PC-3 (cell line): Measurements from ENCODE around the gene CCDC144A. TPM values are rescaled to one million over a fixed set of nuclear protein-coding genes. Genes with fewer than 3 reads are reported as not detected.
"Not testable (repeated sequence)": the region's sequence is repeated elsewhere in the genome, so short reads cannot be mapped to it uniquely, and the experiment has no call there.

ENCODE experiments used
- ATAC-seq: fragments of 200-7000 bp; cut with Tn5 transposase; 2 replicates; pipeline ENCODE4 v1.9.1; 2020; ENCODE audit warnings: mild to moderate bottlenecking, moderate library complexity
- BruUV-seq: library from RNA; stranded (reverse); fragments of 400-500 nt; replicated peaks from 2 replicates; lab custom pipeline; 2021; lab: Mats Ljungman, UMichigan
- CTCF ChIA-PET: fragments of 300-600 bp; sonication (Branson Sonifier 250); formaldehyde crosslinking; loops from one replicate; lab custom pipeline; 2022; ENCODE audit warnings: antibody characterized with exemption; lab: Charles Lee
- POLR2A ChIA-PET: fragments of 300-600 bp; sonication (Branson Sonifier 250); formaldehyde crosslinking; loops from one replicate; lab custom pipeline; 2022; ENCODE audit warnings: antibody characterized with exemption; ENCODE audit not compliant: unreplicated experiment; lab: Charles Lee
- DNase-seq: peaks from one replicate; pipeline ENCODE4 v3.0.0-alpha.2; 2015
- H2AFZ ChIP-seq: fragments of 300-600 bp; sonication (generic); 2 replicates; pipeline ENCODE4 v1.6.0; 2016; ENCODE audit warnings: antibody characterized with exemption, low read length
- H3F3A ChIP-seq: fragments of 300-600 bp; sonication (generic); one replicate; pipeline ENCODE4 v1.6.0; 2017; ENCODE audit warnings: antibody characterized with exemption, low read length, control low read depth, mild to moderate bottlenecking; ENCODE audit not compliant: unreplicated experiment
- H3K27ac ChIP-seq: fragments of 300-600 bp; sonication (generic); 2 replicates; pipeline ENCODE4 v1.5.1; 2016; ENCODE audit warnings: mild to moderate bottlenecking, low read length
- H3K27me3 ChIP-seq: fragments of 300-600 bp; sonication (generic); 2 replicates; pipeline ENCODE4 v1.6.1; 2016; ENCODE audit warnings: low read length, mixed read lengths
- H3K36me3 ChIP-seq: fragments of 300-600 bp; sonication (generic); 2 replicates; pipeline ENCODE4 v1.6.1; 2016; ENCODE audit warnings: low read depth, mixed run types, low read length, mixed read lengths
- H3K4me1 ChIP-seq: fragments of 300-600 bp; sonication (generic); 2 replicates; pipeline ENCODE4 v1.5.1; 2016; ENCODE audit warnings: low read length; ENCODE audit not compliant: insufficient read depth
- H3K4me2 ChIP-seq: fragments of 300-600 bp; sonication (generic); 2 replicates; pipeline ENCODE4 v1.6.0; 2016; ENCODE audit warnings: low read length
- H3K4me3 ChIP-seq: fragments of 300-600 bp; sonication (generic); 2 replicates; pipeline ENCODE4 v1.5.1; 2016; ENCODE audit warnings: mild to moderate bottlenecking, low read length, mixed read lengths
- H3K79me2 ChIP-seq: fragments of 300-600 bp; sonication (generic); 2 replicates; pipeline ENCODE4 v1.6.1; 2017; ENCODE audit warnings: low read length, mixed read lengths
- H3K9ac ChIP-seq: fragments of 300-600 bp; sonication (generic); 2 replicates; pipeline ENCODE4 v1.6.0; 2016; ENCODE audit warnings: mild to moderate bottlenecking, low read length
- H3K9me2 ChIP-seq: fragments of 300-600 bp; sonication (generic); replicated peaks from 2 replicates; pipeline ENCODE4 v1.6.1; 2016; ENCODE audit warnings: mixed run types, low read length, mixed read lengths
- H3K9me3 ChIP-seq: fragments of 300-600 bp; sonication (generic); 2 replicates; pipeline ENCODE4 v1.6.1; 2016; ENCODE audit warnings: low read length, mixed read lengths
- H4K20me1 ChIP-seq: fragments of 300-600 bp; sonication (generic); 2 replicates; pipeline ENCODE4 v1.6.1; 2016; ENCODE audit warnings: low read length, mixed read lengths
- CTCF ChIP-seq: fragments of 300-600 bp; sonication (generic); conservative IDR thresholded peaks from 2 replicates; pipeline ENCODE4 v1.5.1; 2017; ENCODE audit warnings: antibody characterized with exemption, low read depth, mild to moderate bottlenecking, low read length
- EZH2 ChIP-seq: fragments of 300-600 bp; sonication (generic); IDR thresholded peaks from one replicate; pipeline ENCODE4 v1.6.1; 2017; ENCODE audit warnings: antibody characterized with exemption, mild to moderate bottlenecking, low read length; ENCODE audit not compliant: unreplicated experiment
- EZH2phosphoT487 ChIP-seq: fragments of 300-600 bp; sonication (generic); IDR thresholded peaks from 2 replicates; pipeline ENCODE4 v1.6.1; 2018; ENCODE audit warnings: mild to moderate bottlenecking, antibody characterized with exemption, low read length, borderline replicate concordance
- intact Hi-C: fragments of 100-400 bp; cut with micrococcal nuclease; formaldehyde crosslinking; loops from 2 replicates; pipeline ENCODE4 v1.9.0; 2023
- total RNA-seq: library from RNA; depleted of rRNA; stranded (reverse); fragments of >200 nt; gene quantifications from 2 replicates; pipeline ENCODE4 v1.2.3, GENCODE V29; 2014

CCDC144A gene
- total RNA-seq, 1 experiment from 2014 or later: 0.15 TPM

GRCh38 chr17:16810236-16810635, 120.2 kb downstream of the CCDC144A start:
- H3K4me3 ChIP-seq, H3K36me3 ChIP-seq, H3K9ac ChIP-seq, POLR2A ChIA-PET, H3F3A ChIP-seq, H2AFZ ChIP-seq, ATAC-seq, BruUV-seq, DNase-seq, H3K27me3 ChIP-seq, H3K9me3 ChIP-seq, H3K4me1 ChIP-seq, H4K20me1 ChIP-seq, H3K4me2 ChIP-seq, H3K27ac ChIP-seq, CTCF ChIA-PET, intact Hi-C loops, H3K9me2 ChIP-seq, H3K79me2 ChIP-seq: not testable (repeated sequence)

- CTCF ChIA-PET, H3K4me2 ChIP-seq, H4K20me1 ChIP-seq, H3K9me3 ChIP-seq, H3K27me3 ChIP-seq, BruUV-seq, H3K4me3 ChIP-seq, H2AFZ ChIP-seq, H3K9ac ChIP-seq, H3K79me2 ChIP-seq, H3K9me2 ChIP-seq, intact Hi-C loops, H3K36me3 ChIP-seq, H3K4me1 ChIP-seq, H3K27ac ChIP-seq, ATAC-seq, H3F3A ChIP-seq, POLR2A ChIA-PET: not testable (repeated sequence)
- peak; percentile 84 for DNase-seq
These were observed 122.1 kb downstream of the CCDC144A start for GRCh38 chr17:16812126-16812525.

- TF ChIP-seq EZH2phosphoT487: no peak
- TF ChIP-seq EZH2: no peak
- no peak for TF ChIP-seq CTCF
- intact Hi-C loops: no loop called here
- no peak for ATAC-seq
- no peaks in the 10 kb centered on the region for H3K4me1 ChIP-seq
- H3K27me3 ChIP-seq: peaks cover 4% of the 10 kb centered on the region; the same call in 1 of the 2 replicates
- H3K36me3 ChIP-seq: no peaks in the 10 kb centered on the region
- DNase-seq: peak; percentile 1
- no peak overlapping the region for H3K9ac ChIP-seq
- H3K79me2 ChIP-seq: no peaks in the 10 kb centered on the region
- H3K4me3 ChIP-seq: no peak overlapping the region
- H2AFZ ChIP-seq: no peak overlapping the region
- no peaks in the 10 kb centered on the region for H3K9me2 ChIP-seq
- H3K9me3 ChIP-seq: no peaks in the 10 kb centered on the region
- POLR2A ChIA-PET: no interaction called here
- H4K20me1 ChIP-seq: no peaks in the 10 kb centered on the region
- H3K27ac ChIP-seq: no peak overlapping the region
- no peak overlapping the region for H3K4me2 ChIP-seq
- no peaks in the 10 kb centered on the region for H3F3A ChIP-seq
- BruUV-seq: no TSS peak
- CTCF ChIA-PET: no interaction called here
These were observed 124.4 kb downstream of the CCDC144A start for GRCh38 chr17:16814439-16814838.

GRCh38 chr17:16817201-16817600, 127.2 kb downstream of the CCDC144A start:
- Histone ChIP-seq H3K27ac (no peak overlapping the region), H3K79me2 (no peaks in the 10 kb centered on the region), H4K20me1 (no peaks in the 10 kb centered on the region), H3K4me2 (no peak overlapping the region), H3K4me1 (no peaks in the 10 kb centered on the region), H3K9ac (no peak overlapping the region), H3K27me3 (peaks cover 8% of the 10 kb centered on the region), H3K9me2 (no peaks in the 10 kb centered on the region), H3K36me3 (no peaks in the 10 kb centered on the region), H3K9me3 (no peaks in the 10 kb centered on the region), H2AFZ (no peak overlapping the region), H3K4me3 (no peak overlapping the region), H3F3A (no peaks in the 10 kb centered on the region)
- ATAC-seq (no peak), DNase-seq (no peak)
- no TSS peak for BruUV-seq
- POLR2A ChIA-PET: no interaction called here
- intact Hi-C loops: no loop called here
- CTCF ChIA-PET: no interaction called here
- TF ChIP-seq EZH2phosphoT487: no peak
- no peak for TF ChIP-seq CTCF
- no peak for TF ChIP-seq EZH2

- H3K9me2 ChIP-seq, H3K27me3 ChIP-seq, H3K4me1 ChIP-seq, BruUV-seq, H3K36me3 ChIP-seq, DNase-seq, ATAC-seq, H2AFZ ChIP-seq, CTCF ChIA-PET, H3F3A ChIP-seq, H3K4me2 ChIP-seq, H3K9me3 ChIP-seq, H3K4me3 ChIP-seq, H3K27ac ChIP-seq, H3K79me2 ChIP-seq, POLR2A ChIA-PET, intact Hi-C loops, H3K9ac ChIP-seq, H4K20me1 ChIP-seq: not testable (repeated sequence)
These were observed 127.9 kb downstream of the CCDC144A start for GRCh38 chr17:16817940-16818339.
